ENCODE measurements around the gene DDX1. TPM values are rescaled to one million over a fixed set of nuclear protein-coding genes. Genes with fewer than 3 reads are reported as not detected.

DDX1 gene
- total and polyA plus RNA-seq, 9 of the 15 experiments (the other 6 are each of a cell fraction or from before 2014, with no cell fraction given) = 116 to 277 (median 232) TPM

DNA sequence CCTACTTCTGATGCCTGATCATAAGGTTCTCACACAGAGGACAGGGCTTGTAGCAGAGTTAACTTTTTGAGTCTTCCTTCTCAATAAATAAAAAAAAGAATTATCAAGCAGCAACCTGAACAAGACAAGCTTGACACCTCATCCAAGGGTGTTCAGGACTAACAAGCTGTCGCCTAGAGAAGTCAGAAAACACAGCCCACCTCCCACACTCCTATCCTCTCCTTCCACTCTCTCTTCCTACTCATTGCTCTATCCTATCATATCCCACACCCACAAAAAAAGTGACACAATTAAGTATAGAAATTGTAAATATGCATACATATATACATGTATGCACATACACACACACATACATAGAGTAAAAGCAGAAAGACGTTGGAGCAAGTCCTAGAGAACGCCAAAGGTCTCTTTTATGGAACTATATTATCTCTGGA is 35.9 kb upstream of the DDX1 start (continued):
- TF ChIP-seq, protein P1, sequence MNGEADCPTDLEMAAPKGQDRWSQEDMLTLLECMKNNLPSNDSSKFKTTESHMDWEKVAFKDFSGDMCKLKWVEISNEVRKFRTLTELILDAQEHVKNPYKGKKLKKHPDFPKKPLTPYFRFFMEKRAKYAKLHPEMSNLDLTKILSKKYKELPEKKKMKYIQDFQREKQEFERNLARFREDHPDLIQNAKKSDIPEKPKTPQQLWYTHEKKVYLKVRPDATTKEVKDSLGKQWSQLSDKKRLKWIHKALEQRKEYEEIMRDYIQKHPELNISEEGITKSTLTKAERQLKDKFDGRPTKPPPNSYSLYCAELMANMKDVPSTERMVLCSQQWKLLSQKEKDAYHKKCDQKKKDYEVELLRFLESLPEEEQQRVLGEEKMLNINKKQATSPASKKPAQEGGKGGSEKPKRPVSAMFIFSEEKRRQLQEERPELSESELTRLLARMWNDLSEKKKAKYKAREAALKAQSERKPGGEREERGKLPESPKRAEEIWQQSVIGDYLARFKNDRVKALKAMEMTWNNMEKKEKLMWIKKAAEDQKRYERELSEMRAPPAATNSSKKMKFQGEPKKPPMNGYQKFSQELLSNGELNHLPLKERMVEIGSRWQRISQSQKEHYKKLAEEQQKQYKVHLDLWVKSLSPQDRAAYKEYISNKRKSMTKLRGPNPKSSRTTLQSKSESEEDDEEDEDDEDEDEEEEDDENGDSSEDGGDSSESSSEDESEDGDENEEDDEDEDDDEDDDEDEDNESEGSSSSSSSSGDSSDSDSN (IDR thresholded peaks at IDR 0.05; ENCODE audit: borderline replicate concordance in 1 of 2, low read depth in 2 of 2, low read length in 2 of 2) = no peak
- TF ChIP-seq CBX1 (IDR thresholded peaks at IDR 0.05; ENCODE audit: low read depth) (no peak), RAD51 (IDR thresholded peaks at IDR 0.05; ENCODE audit: borderline replicate concordance, low read depth) (no peak), POLR3A (IDR thresholded peaks at IDR 0.05; ENCODE audit: borderline replicate concordance, extremely low read depth, insufficient read depth, insufficient read length) (no peak), ZNF347 (CRISPR knock-in tag; IDR thresholded peaks at IDR 0.05; ENCODE audit: low read depth) (no peak), ATF3 (IDR thresholded peaks at IDR 0.05) (no peak), ATF3 (CRISPR knock-in tag; conservative IDR thresholded peaks at IDR 0.05) (no peak), SNIP1 (IDR thresholded peaks at IDR 0.05; ENCODE audit: low read depth) (no peak), ZNF232 (CRISPR knock-in tag; IDR thresholded peaks at IDR 0.05) (no peak), YBX1 (IDR thresholded peaks at IDR 0.05) (no peak), GATAD2A (IDR thresholded peaks at IDR 0.05) (no peak), ZNF766 (CRISPR knock-in tag; conservative IDR thresholded peaks at IDR 0.05) (no peak; the same call in none of the 2 replicates), ARNT (IDR thresholded peaks at IDR 0.05) (no peak), SMAD1 (IDR thresholded peaks at IDR 0.05; ENCODE audit: low read depth, low read length, partially characterized antibody) (no peak)
- TF ChIP-seq, protein P2, sequence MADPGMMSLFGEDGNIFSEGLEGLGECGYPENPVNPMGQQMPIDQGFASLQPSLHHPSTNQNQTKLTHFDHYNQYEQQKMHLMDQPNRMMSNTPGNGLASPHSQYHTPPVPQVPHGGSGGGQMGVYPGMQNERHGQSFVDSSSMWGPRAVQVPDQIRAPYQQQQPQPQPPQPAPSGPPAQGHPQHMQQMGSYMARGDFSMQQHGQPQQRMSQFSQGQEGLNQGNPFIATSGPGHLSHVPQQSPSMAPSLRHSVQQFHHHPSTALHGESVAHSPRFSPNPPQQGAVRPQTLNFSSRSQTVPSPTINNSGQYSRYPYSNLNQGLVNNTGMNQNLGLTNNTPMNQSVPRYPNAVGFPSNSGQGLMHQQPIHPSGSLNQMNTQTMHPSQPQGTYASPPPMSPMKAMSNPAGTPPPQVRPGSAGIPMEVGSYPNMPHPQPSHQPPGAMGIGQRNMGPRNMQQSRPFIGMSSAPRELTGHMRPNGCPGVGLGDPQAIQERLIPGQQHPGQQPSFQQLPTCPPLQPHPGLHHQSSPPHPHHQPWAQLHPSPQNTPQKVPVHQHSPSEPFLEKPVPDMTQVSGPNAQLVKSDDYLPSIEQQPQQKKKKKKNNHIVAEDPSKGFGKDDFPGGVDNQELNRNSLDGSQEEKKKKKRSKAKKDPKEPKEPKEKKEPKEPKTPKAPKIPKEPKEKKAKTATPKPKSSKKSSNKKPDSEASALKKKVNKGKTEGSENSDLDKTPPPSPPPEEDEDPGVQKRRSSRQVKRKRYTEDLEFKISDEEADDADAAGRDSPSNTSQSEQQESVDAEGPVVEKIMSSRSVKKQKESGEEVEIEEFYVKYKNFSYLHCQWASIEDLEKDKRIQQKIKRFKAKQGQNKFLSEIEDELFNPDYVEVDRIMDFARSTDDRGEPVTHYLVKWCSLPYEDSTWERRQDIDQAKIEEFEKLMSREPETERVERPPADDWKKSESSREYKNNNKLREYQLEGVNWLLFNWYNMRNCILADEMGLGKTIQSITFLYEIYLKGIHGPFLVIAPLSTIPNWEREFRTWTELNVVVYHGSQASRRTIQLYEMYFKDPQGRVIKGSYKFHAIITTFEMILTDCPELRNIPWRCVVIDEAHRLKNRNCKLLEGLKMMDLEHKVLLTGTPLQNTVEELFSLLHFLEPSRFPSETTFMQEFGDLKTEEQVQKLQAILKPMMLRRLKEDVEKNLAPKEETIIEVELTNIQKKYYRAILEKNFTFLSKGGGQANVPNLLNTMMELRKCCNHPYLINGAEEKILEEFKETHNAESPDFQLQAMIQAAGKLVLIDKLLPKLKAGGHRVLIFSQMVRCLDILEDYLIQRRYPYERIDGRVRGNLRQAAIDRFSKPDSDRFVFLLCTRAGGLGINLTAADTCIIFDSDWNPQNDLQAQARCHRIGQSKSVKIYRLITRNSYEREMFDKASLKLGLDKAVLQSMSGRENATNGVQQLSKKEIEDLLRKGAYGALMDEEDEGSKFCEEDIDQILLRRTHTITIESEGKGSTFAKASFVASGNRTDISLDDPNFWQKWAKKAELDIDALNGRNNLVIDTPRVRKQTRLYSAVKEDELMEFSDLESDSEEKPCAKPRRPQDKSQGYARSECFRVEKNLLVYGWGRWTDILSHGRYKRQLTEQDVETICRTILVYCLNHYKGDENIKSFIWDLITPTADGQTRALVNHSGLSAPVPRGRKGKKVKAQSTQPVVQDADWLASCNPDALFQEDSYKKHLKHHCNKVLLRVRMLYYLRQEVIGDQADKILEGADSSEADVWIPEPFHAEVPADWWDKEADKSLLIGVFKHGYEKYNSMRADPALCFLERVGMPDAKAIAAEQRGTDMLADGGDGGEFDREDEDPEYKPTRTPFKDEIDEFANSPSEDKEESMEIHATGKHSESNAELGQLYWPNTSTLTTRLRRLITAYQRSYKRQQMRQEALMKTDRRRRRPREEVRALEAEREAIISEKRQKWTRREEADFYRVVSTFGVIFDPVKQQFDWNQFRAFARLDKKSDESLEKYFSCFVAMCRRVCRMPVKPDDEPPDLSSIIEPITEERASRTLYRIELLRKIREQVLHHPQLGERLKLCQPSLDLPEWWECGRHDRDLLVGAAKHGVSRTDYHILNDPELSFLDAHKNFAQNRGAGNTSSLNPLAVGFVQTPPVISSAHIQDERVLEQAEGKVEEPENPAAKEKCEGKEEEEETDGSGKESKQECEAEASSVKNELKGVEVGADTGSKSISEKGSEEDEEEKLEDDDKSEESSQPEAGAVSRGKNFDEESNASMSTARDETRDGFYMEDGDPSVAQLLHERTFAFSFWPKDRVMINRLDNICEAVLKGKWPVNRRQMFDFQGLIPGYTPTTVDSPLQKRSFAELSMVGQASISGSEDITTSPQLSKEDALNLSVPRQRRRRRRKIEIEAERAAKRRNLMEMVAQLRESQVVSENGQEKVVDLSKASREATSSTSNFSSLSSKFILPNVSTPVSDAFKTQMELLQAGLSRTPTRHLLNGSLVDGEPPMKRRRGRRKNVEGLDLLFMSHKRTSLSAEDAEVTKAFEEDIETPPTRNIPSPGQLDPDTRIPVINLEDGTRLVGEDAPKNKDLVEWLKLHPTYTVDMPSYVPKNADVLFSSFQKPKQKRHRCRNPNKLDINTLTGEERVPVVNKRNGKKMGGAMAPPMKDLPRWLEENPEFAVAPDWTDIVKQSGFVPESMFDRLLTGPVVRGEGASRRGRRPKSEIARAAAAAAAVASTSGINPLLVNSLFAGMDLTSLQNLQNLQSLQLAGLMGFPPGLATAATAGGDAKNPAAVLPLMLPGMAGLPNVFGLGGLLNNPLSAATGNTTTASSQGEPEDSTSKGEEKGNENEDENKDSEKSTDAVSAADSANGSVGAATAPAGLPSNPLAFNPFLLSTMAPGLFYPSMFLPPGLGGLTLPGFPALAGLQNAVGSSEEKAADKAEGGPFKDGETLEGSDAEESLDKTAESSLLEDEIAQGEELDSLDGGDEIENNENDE (IDR thresholded peaks at IDR 0.05; ENCODE audit: low read depth, low read length) = no peak

Data from K562 (cell line).